GM19324 (cell line): ENCODE measurements around the gene SIAH1.
"Not testable (repeated sequence)": the region's sequence is repeated elsewhere in the genome, so short reads cannot be mapped to it uniquely, and the experiment has no call there.

Experiments
- ATAC-seq: cut with Tn5 transposase; IDR thresholded peaks from one replicate; pipeline ENCODE4 v1.9.1; 2021; ENCODE audit warnings: mild to moderate bottlenecking, moderate library complexity; ENCODE audit not compliant: unreplicated experiment, low FRiP score

Gene SIAH1

GRCh38 chr16:48385253-48386150 is at the start of gene SIAH1:
Gene SIAH1, minus strand, starts transcription at chr16:48385413. Its CDS starts 22,985 bp downstream, at chr16:48362428.
- ATAC-seq, result peak; percentile 81

DNA sequence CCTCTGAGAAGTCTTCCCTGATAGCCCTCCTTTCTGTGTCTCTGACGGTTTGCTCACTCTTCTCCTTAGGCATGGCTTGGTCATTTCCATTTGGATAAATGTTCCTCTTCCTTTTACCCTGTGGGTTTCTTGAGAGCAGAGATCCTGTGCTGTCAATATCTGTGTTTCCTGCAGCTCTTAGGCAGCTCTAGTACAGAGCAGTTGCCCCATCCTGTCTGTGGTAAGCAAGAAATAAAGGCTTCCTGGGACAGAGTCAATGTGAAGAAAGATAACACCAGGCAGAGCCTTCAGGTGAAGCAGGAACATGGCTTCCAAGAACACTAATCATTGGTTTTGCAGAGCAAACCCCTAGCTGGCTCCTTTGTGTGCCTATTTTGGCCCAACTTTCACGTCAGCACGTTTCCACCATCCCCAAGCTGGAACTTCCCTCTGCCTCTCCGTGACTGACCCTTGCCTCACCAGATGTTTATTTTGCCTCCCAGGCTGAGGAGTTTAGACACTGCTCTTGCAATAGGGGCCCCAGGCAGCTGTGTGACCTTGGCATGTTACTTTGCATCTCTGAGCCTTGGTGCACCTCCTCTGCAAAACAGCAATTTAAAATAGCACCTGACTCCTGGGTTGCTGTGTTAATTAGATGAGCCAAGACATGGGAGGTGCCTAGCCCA is 49.6 kb upstream of the SIAH1 start:
- ATAC-seq, result no peak

GRCh38 chr16:48433850-48434530 is 48.8 kb upstream of the SIAH1 start:
- no peak for ATAC-seq

GRCh38 chr16:48433116-48433849 is 48.1 kb upstream of the SIAH1 start:
- ATAC-seq, result no peak

GRCh38 chr16:48432136-48432535 is 46.9 kb upstream of the SIAH1 start:
- ATAC-seq, result peak; percentile 53

DNA sequence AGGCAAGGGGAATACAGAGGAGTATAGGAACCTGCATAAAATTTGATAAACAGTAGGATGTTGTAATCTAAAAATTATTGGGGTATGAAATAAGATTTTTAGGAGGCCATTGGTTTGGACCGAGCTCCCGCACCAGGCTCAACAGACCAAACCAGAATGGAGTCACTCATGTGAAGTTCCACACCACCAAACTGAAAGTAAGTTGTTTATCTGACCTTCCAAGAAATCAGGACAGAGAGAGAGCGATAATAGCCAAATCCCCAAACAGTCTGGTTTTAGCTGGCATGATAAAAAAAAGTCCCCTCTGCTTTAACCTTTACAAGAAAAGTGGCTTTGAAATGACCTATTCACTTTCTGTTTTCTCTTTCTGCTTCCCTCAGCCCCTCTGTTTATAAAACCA is 45.7 kb upstream of the SIAH1 start:
- no peak for ATAC-seq

GRCh38 chr16:48426244-48427141 is 41.3 kb upstream of the SIAH1 start:
- ATAC-seq, result no peak

DNA sequence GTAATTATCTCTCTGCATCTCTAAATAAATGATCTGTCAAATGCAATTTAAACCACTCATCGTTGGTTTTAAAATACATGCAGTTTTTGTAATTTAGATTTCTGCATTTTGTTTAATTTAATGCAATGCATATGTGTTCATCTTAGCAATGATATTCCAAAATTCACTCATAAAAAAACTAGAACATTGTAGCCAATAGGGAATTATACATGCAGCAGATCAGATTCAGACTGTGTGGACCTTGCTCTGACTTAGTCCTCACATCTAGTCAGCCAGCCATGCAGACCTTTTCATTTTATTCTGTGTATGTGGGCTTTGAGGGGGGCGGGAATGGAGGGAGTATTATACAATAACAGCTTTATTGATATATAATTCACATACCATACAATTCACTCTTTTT is 37.3 kb upstream of the SIAH1 start:
- ATAC-seq, result no peak

GRCh38 chr16:48421741-48422140 is 36.5 kb upstream of the SIAH1 start:
- no peak for ATAC-seq

DNA sequence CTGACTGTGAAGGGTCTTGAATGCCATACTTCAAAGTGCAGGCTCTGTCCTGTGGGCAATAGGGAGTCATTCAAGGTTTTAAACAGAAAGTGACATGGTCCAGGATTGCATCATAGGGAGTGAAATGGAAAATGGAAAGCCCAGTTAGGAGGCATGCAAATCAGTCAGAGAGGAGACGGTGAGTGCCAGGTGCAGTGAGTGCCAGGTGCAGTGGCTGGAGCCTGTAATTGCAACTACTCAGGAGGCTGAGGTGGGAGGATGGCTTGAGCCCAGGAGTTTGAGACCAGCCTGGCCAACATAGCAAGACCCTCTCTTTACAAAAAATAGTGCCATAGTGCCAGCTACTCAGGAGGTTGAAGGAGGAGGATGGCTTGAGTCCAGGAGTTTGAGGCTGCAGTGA is 35.2 kb upstream of the SIAH1 start:
- ATAC-seq, result no peak

GRCh38 chr16:48416617-48417016 is 31.4 kb upstream of the SIAH1 start:
- ATAC-seq, result not testable (repeated sequence)

GRCh38 chr16:48413272-48413671 is 28.1 kb upstream of the SIAH1 start:
- ATAC-seq, result no peak

DNA sequence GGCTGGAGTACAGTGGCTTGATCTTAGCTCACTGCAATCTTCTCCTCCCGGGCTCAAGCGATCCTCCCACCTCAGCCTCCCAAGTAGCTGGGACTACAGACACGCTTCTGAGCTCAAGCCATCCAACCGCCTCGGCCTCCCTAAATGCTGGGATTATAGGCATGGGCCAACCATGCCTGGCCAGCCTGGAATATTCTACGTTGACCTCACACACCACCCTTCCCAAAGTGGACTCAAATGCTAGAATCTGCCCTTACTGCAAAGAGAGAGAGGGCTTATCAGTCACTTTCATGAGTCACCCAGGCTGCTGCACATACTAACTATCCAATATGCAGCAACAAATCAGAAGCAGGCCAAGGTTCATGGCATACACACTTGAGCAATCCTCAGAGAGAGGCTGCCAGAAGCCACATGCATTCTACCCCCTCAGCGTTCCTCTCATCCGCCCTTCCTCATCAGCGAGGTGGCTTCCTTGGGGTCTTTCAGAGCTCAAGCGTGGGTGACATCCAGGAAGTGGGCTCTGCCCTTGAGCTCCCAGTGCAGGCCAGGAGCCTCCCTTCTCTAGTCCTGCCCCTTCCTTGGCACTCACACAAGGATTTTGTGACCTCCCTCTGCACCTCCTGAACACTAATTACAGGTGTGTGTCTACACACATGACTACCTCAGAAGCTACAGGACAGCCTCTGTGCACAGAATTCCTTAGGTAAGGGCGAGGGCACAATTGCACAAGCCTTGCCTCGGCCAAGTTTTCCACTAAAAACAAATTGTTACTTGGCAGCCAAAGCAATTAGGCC is 24.8 kb upstream of the SIAH1 start:
- no peak for ATAC-seq

GRCh38 chr16:48408688-48409087 is 23.5 kb upstream of the SIAH1 start:
- no peak for ATAC-seq

DNA sequence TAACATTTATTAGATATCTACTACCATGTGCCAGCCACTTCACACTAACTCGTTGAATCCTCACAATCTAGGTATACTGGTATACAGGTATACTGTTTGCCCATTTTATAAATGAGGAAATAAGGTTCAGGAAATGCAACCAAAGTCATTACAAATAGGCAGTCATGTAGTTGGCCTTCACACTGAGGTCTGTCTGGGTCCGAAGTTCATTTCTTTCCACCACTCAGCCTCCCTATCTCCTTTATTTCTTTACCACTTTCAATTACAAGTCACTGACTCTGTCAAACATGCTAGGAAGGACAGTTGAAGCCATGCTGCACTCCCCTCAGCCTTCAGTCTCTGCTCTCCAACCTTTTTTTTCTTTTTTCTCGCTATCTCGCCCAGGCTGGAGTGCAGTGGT is 20.7 kb upstream of the SIAH1 start:
- no peak for ATAC-seq

GRCh38 chr16:48405153-48405552 is 19.9 kb upstream of the SIAH1 start:
- ATAC-seq, result no peak

GRCh38 chr16:48402547-48402946 is 17.3 kb upstream of the SIAH1 start:
- not testable (repeated sequence) for ATAC-seq

DNA sequence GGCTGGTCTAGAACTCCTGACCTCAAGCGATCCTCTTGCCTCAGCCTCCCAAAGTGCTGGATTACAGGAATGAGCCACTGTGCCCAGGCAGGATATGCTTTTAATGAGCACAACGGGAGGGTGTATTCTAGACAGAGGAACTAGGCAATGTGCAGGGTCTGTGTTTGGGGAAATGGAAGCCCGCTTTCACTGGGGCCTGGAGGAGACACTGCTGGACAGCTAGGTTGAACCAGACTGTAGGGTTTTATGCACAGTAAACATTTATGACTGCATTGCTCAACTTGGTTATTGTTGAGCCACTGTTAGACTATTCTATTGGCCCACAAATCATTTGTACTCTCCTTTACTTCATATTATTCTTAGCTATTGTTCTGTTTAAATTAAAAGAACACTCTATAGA is 10.2 kb upstream of the SIAH1 start:
- ATAC-seq, result no peak

DNA sequence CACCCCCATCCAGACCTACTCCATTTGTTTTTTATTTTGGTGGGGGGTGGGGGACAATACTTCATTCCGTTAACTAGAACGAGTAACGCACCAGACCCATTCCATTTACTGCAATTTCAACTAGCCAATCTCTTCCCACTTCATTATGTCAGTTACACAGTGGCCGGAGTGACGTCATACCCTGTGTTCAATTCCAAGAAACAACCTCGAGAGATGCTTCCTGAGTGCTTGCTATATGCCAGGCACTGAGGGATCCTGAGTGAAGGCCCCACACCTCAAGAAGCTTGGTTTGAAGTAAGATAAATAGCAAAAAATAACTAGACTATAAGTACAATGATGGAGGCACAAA is 9.1 kb upstream of the SIAH1 start:
- ATAC-seq, result no peak
